PC-3 (cell line): ENCODE data around the gene ENAM. TPM values are rescaled to one million over a fixed set of nuclear protein-coding genes. Genes with fewer than 3 reads are reported as not detected.
A peak's percentile ranks its signal among the peaks of the same experiment; 100 is the strongest.

Experiments used
- ATAC-seq: fragments of 200-7000 bp; cut with Tn5 transposase; 2 replicates; pipeline ENCODE4 v1.9.1; 2020; ENCODE audit warnings: mild to moderate bottlenecking, moderate library complexity
- BruUV-seq: library from RNA; stranded (reverse); fragments of 400-500 nt; replicated peaks from 2 replicates; lab custom pipeline; 2021; lab: Mats Ljungman, UMichigan
- CTCF ChIA-PET: fragments of 300-600 bp; sonication (Branson Sonifier 250); formaldehyde crosslinking; loops from one replicate; lab custom pipeline; 2022; ENCODE audit warnings: antibody characterized with exemption; lab: Charles Lee
- POLR2A ChIA-PET: fragments of 300-600 bp; sonication (Branson Sonifier 250); formaldehyde crosslinking; loops from one replicate; lab custom pipeline; 2022; ENCODE audit warnings: antibody characterized with exemption; ENCODE audit not compliant: unreplicated experiment; lab: Charles Lee
- DNase-seq: peaks from one replicate; pipeline ENCODE4 v3.0.0-alpha.2; 2015
- H2AFZ ChIP-seq: fragments of 300-600 bp; sonication (generic); 2 replicates; pipeline ENCODE4 v1.6.0; 2016; ENCODE audit warnings: antibody characterized with exemption, low read length
- H3F3A ChIP-seq: fragments of 300-600 bp; sonication (generic); one replicate; pipeline ENCODE4 v1.6.0; 2017; ENCODE audit warnings: antibody characterized with exemption, low read length, control low read depth, mild to moderate bottlenecking; ENCODE audit not compliant: unreplicated experiment
- H3K27ac ChIP-seq: fragments of 300-600 bp; sonication (generic); 2 replicates; pipeline ENCODE4 v1.5.1; 2016; ENCODE audit warnings: mild to moderate bottlenecking, low read length
- H3K27me3 ChIP-seq: fragments of 300-600 bp; sonication (generic); 2 replicates; pipeline ENCODE4 v1.6.1; 2016; ENCODE audit warnings: low read length, mixed read lengths
- H3K36me3 ChIP-seq: fragments of 300-600 bp; sonication (generic); 2 replicates; pipeline ENCODE4 v1.6.1; 2016; ENCODE audit warnings: low read depth, mixed run types, low read length, mixed read lengths
- H3K4me1 ChIP-seq: fragments of 300-600 bp; sonication (generic); 2 replicates; pipeline ENCODE4 v1.5.1; 2016; ENCODE audit warnings: low read length; ENCODE audit not compliant: insufficient read depth
- H3K4me2 ChIP-seq: fragments of 300-600 bp; sonication (generic); 2 replicates; pipeline ENCODE4 v1.6.0; 2016; ENCODE audit warnings: low read length
- H3K4me3 ChIP-seq: fragments of 300-600 bp; sonication (generic); 2 replicates; pipeline ENCODE4 v1.5.1; 2016; ENCODE audit warnings: mild to moderate bottlenecking, low read length, mixed read lengths
- H3K79me2 ChIP-seq: fragments of 300-600 bp; sonication (generic); 2 replicates; pipeline ENCODE4 v1.6.1; 2017; ENCODE audit warnings: low read length, mixed read lengths
- H3K9ac ChIP-seq: fragments of 300-600 bp; sonication (generic); 2 replicates; pipeline ENCODE4 v1.6.0; 2016; ENCODE audit warnings: mild to moderate bottlenecking, low read length
- H3K9me2 ChIP-seq: fragments of 300-600 bp; sonication (generic); replicated peaks from 2 replicates; pipeline ENCODE4 v1.6.1; 2016; ENCODE audit warnings: mixed run types, low read length, mixed read lengths
- H3K9me3 ChIP-seq: fragments of 300-600 bp; sonication (generic); 2 replicates; pipeline ENCODE4 v1.6.1; 2016; ENCODE audit warnings: low read length, mixed read lengths
- H4K20me1 ChIP-seq: fragments of 300-600 bp; sonication (generic); 2 replicates; pipeline ENCODE4 v1.6.1; 2016; ENCODE audit warnings: low read length, mixed read lengths
- CTCF ChIP-seq: fragments of 300-600 bp; sonication (generic); conservative IDR thresholded peaks from 2 replicates; pipeline ENCODE4 v1.5.1; 2017; ENCODE audit warnings: antibody characterized with exemption, low read depth, mild to moderate bottlenecking, low read length
- EZH2 ChIP-seq: fragments of 300-600 bp; sonication (generic); IDR thresholded peaks from one replicate; pipeline ENCODE4 v1.6.1; 2017; ENCODE audit warnings: antibody characterized with exemption, mild to moderate bottlenecking, low read length; ENCODE audit not compliant: unreplicated experiment
- EZH2phosphoT487 ChIP-seq: fragments of 300-600 bp; sonication (generic); IDR thresholded peaks from 2 replicates; pipeline ENCODE4 v1.6.1; 2018; ENCODE audit warnings: mild to moderate bottlenecking, antibody characterized with exemption, low read length, borderline replicate concordance
- intact Hi-C: fragments of 100-400 bp; cut with micrococcal nuclease; formaldehyde crosslinking; loops from 2 replicates; pipeline ENCODE4 v1.9.0; 2023
- total RNA-seq: library from RNA; depleted of rRNA; stranded (reverse); fragments of >200 nt; gene quantifications from 2 replicates; pipeline ENCODE4 v1.2.3, GENCODE V29; 2014

ENAM gene
- total RNA-seq, 1 experiment from 2014 or later = not detected

GRCh38 chr4:70630162-70630561 is 1.6 kb downstream of the ENAM start:
- Histone ChIP-seq H3K27me3 (no peaks in the 10 kb centered on the region), H3K79me2 (no peaks in the 10 kb centered on the region), H3K4me2 (no peak overlapping the region), H3K36me3 (no peaks in the 10 kb centered on the region), H3K9ac (no peak overlapping the region), H3F3A (no peaks in the 10 kb centered on the region), H3K4me3 (no peak overlapping the region), H4K20me1 (no peaks in the 10 kb centered on the region), H3K27ac (no peak overlapping the region), H3K4me1 (peaks cover 13% of the 10 kb centered on the region), H3K9me2 (no peaks in the 10 kb centered on the region), H2AFZ (no peak overlapping the region), H3K9me3 (no peaks in the 10 kb centered on the region)
- DNase-seq = no peak
- intact Hi-C loops = no loop called here
- POLR2A ChIA-PET = no interaction called here
- TF ChIP-seq CTCF (no peak), EZH2 (no peak), EZH2phosphoT487 (no peak)
- CTCF ChIA-PET = no interaction called here
- no peak for ATAC-seq
- no TSS peak for BruUV-seq

GRCh38 chr4:70632028-70632427 is 3.5 kb downstream of the ENAM start:
- no peaks in the 10 kb centered on the region for H3K36me3 ChIP-seq
- H3K79me2 ChIP-seq = no peaks in the 10 kb centered on the region
- BruUV-seq = no TSS peak
- no peaks in the 10 kb centered on the region for H3K9me3 ChIP-seq
- H3F3A ChIP-seq = no peaks in the 10 kb centered on the region
- no peak overlapping the region for H3K9ac ChIP-seq
- TF ChIP-seq EZH2 (no peak), EZH2phosphoT487 (no peak), CTCF (no peak)
- ChIA-PET CTCF (interaction anchor here (0.6 kb wide), 1 partner anchor 253 kb away, joined by 4 read pairs; no protein-coding TSS in a partner anchor), POLR2A (interaction anchor here (0.5 kb wide), 1 partner anchor 207 kb away, joined by 25 read pairs; no protein-coding TSS in a partner anchor)
- H3K27me3 ChIP-seq = no peaks in the 10 kb centered on the region
- no peaks in the 10 kb centered on the region for H3K9me2 ChIP-seq
- no peak overlapping the region for H3K4me3 ChIP-seq
- H3K4me1 ChIP-seq = peaks cover 16% of the 10 kb centered on the region
- H3K4me2 ChIP-seq = peak overlapping the region; percentile 33
- H3K27ac ChIP-seq = no peak overlapping the region
- intact Hi-C loops = no loop called here
- peak; percentile 95 for DNase-seq
- H4K20me1 ChIP-seq = no peaks in the 10 kb centered on the region
- no peak overlapping the region for H2AFZ ChIP-seq
- ATAC-seq = peak; percentile 58

- CTCF ChIA-PET = no interaction called here
- DNase-seq = peak; percentile 43
Observed at GRCh38 chr4:70634482-70634881, 5.9 kb downstream of the ENAM start.

More at GRCh38 chr4:70634482-70634881, 5.9 kb downstream of the ENAM start:
- Histone ChIP-seq H2AFZ (0 out of 2 replicates have a peak overlapping the region, but pooled peaks have one; percentile 21), H4K20me1 (no peaks in the 10 kb centered on the region), H3K27ac (no peak overlapping the region), H3K9me3 (no peaks in the 10 kb centered on the region), H3K9ac (no peak overlapping the region), H3K36me3 (no peaks in the 10 kb centered on the region), H3K4me1 (peaks cover 16% of the 10 kb centered on the region), H3K27me3 (no peaks in the 10 kb centered on the region), H3F3A (no peaks in the 10 kb centered on the region), H3K79me2 (no peaks in the 10 kb centered on the region), H3K4me3 (no peak overlapping the region), H3K4me2 (no peak overlapping the region), H3K9me2 (no peaks in the 10 kb centered on the region)
- intact Hi-C loops = no loop called here
- no peak for ATAC-seq
- POLR2A ChIA-PET = no interaction called here
- no peak for TF ChIP-seq CTCF
- no peak for TF ChIP-seq EZH2phosphoT487
- TF ChIP-seq EZH2 = no peak
- BruUV-seq = no TSS peak
